ENCODE measurements around the gene FBLN1. TPM values are rescaled to one million over a fixed set of nuclear protein-coding genes. Genes with fewer than 3 reads are reported as not detected.

Gene FBLN1
- total RNA-seq, 1 experiment from 2014 or later = 158 TPM

GRCh38 chr22:45650721-45651120 lies 148.0 kb downstream of the FBLN1 start:
- Histone ChIP-seq H3K79me2 (ENCODE audit: low read depth) (no peaks in the 10 kb centered on the region), H3K27me3 (ENCODE audit: insufficient read depth, low read depth) (no peaks in the 10 kb centered on the region), H3K9me3 (ENCODE audit: insufficient read depth, low read depth) (no peaks in the 10 kb centered on the region), H3K4me2 (no peak overlapping the region), H4K20me1 (ENCODE audit: insufficient read depth) (no peaks in the 10 kb centered on the region), H3K9me2 (ENCODE audit: insufficient read depth) (no peaks in the 10 kb centered on the region), H3K27ac (no peak overlapping the region), H3K36me3 (ENCODE audit: low read depth) (no peaks in the 10 kb centered on the region), H3K4me1 (replicated peaks; ENCODE audit: insufficient read depth) (peaks cover 8% of the 10 kb centered on the region), H2AFZ (no peak overlapping the region), H3K4me3 (no peak overlapping the region), H3F3A (ENCODE audit: insufficient read depth, low read depth) (no peaks in the 10 kb centered on the region; the same call in 1 of the 2 replicates)
- no TSS peak for BruUV-seq (replicated peaks)
- ChIA-PET POLR2A (ENCODE audit: unreplicated experiment) (no interaction called here), CTCF (no interaction called here)
- TF ChIP-seq CTCF (conservative IDR thresholded peaks at IDR 0.05) (no peak), EZH2 (IDR thresholded peaks at IDR 0.05; ENCODE audit: low read depth) (no peak)
- DNase-seq = no peak
- intact Hi-C loops (cut with micrococcal nuclease; ENCODE audit: unreplicated experiment) = no loop called here

Other genes with a start within 250 kb of the FBLN1 start
- gene UPK3A, start 217.9 kb upstream of the FBLN1 start, total RNA-seq (2021) = 1.0 and 1.4 TPM in 2 replicates
- gene FAM118A, start 192.9 kb upstream of the FBLN1 start, total RNA-seq (2021) = 24.4 and 35.4 TPM in 2 replicates
- gene SMC1B, start 89.3 kb upstream of the FBLN1 start, total RNA-seq (2021) = 0.28 and 0.31 TPM in 2 replicates
- 4.0 and 11.0 TPM in 2 replicates for gene RIBC2, start 89.2 kb upstream of the FBLN1 start, total RNA-seq (2021)
- gene ATXN10, start 169.0 kb downstream of the FBLN1 start, total RNA-seq (2021) = 275 and 303 TPM in 2 replicates

Data from PC-9 (cell line).